ENCODE results near the gene KCNJ14.

The KCNJ14 gene

GRCh38 chr19:48455171-48455907 is at the start of gene KCNJ14:
Gene KCNJ14, plus strand, starts transcription at chr19:48455574. Its CDS starts 6,151 bp downstream, at chr19:48461725.
- DNase-seq (ENCODE audit: low read depth), result no peak

- DNase-seq (ENCODE audit: low read depth), result no peak
These were observed 49.5 kb upstream of the KCNJ14 start for GRCh38 chr19:48405850-48406249.

- no peak for DNase-seq (ENCODE audit: low read depth)
These were observed 41.3 kb upstream of the KCNJ14 start for GRCh38 chr19:48413879-48414587.

GRCh38 chr19:48415395-48415794 is 40.0 kb upstream of the KCNJ14 start:
- DNase-seq (ENCODE audit: low read depth), result peak; percentile 60

- no peak for DNase-seq (ENCODE audit: low read depth)
These were observed 39.6 kb upstream of the KCNJ14 start for GRCh38 chr19:48415806-48416221.

GRCh38 chr19:48417421-48417820 is 38.0 kb upstream of the KCNJ14 start:
- DNase-seq (ENCODE audit: low read depth), result no peak

- no peak for DNase-seq (ENCODE audit: low read depth)
These were observed 36.9 kb upstream of the KCNJ14 start for GRCh38 chr19:48418317-48419064.

- DNase-seq (ENCODE audit: low read depth), result peak; percentile 55
These were observed 36.0 kb upstream of the KCNJ14 start for GRCh38 chr19:48419158-48419920.

- no peak for DNase-seq (ENCODE audit: low read depth)
These were observed 33.8 kb upstream of the KCNJ14 start for GRCh38 chr19:48421548-48421947.

- DNase-seq (ENCODE audit: low read depth), result no peak
These were observed 30.6 kb upstream of the KCNJ14 start for GRCh38 chr19:48424694-48425219.

- no peak for DNase-seq (ENCODE audit: low read depth)
These were observed 26.7 kb upstream of the KCNJ14 start for GRCh38 chr19:48428670-48429069.

- DNase-seq (ENCODE audit: low read depth), result no peak
These were observed 22.0 kb upstream of the KCNJ14 start for GRCh38 chr19:48433337-48433736.

GRCh38 chr19:48436586-48436985 is 18.8 kb upstream of the KCNJ14 start:
- no peak for DNase-seq (ENCODE audit: low read depth)

GRCh38 chr19:48441360-48442050 is 13.9 kb upstream of the KCNJ14 start:
- DNase-seq (ENCODE audit: low read depth), result no peak

GRCh38 chr19:48442116-48443035 is 13.0 kb upstream of the KCNJ14 start:
- no peak for DNase-seq (ENCODE audit: low read depth)

- no peak for DNase-seq (ENCODE audit: low read depth)
These were observed 12.1 kb upstream of the KCNJ14 start for GRCh38 chr19:48443256-48443655.

GRCh38 chr19:48443731-48444128 is 11.6 kb upstream of the KCNJ14 start:
- DNase-seq (ENCODE audit: low read depth), result no peak

GRCh38 chr19:48444129-48444935 is 11.0 kb upstream of the KCNJ14 start:
- DNase-seq (ENCODE audit: low read depth), result no peak

GRCh38 chr19:48444936-48445200 is 10.5 kb upstream of the KCNJ14 start:
- DNase-seq (ENCODE audit: low read depth), result no peak

- DNase-seq (ENCODE audit: low read depth), result peak; percentile 9
These were observed 10.1 kb upstream of the KCNJ14 start for GRCh38 chr19:48445256-48445605.
